KOPT-K1 (cell line): ENCODE results near the gene ZIM2.

Experiments
- H3K27ac ChIP-seq: fragments of 200-600 bp; sonication (generic); 2 replicates; pipeline ENCODE4 v1.5.1; 2016; ENCODE audit warnings: antibody characterized with exemption, mild to moderate bottlenecking, low read depth, low read length; ENCODE audit not compliant: poor library complexity, severe bottlenecking
- H3K36me3 ChIP-seq: fragments of 200-600 bp; sonication (generic); 2 replicates; pipeline ENCODE4 v1.5.1; 2017; ENCODE audit warnings: antibody characterized with exemption, mild to moderate bottlenecking, low read length, moderate library complexity; ENCODE audit not compliant: insufficient read depth
- H3K9me3 ChIP-seq: fragments of 200-600 bp; sonication (generic); 2 replicates; pipeline ENCODE4 v1.5.1; 2017; ENCODE audit warnings: antibody characterized with exemption, low read length, mild to moderate bottlenecking; ENCODE audit not compliant: insufficient read depth, poor library complexity, severe bottlenecking

ZIM2 gene

DNA sequence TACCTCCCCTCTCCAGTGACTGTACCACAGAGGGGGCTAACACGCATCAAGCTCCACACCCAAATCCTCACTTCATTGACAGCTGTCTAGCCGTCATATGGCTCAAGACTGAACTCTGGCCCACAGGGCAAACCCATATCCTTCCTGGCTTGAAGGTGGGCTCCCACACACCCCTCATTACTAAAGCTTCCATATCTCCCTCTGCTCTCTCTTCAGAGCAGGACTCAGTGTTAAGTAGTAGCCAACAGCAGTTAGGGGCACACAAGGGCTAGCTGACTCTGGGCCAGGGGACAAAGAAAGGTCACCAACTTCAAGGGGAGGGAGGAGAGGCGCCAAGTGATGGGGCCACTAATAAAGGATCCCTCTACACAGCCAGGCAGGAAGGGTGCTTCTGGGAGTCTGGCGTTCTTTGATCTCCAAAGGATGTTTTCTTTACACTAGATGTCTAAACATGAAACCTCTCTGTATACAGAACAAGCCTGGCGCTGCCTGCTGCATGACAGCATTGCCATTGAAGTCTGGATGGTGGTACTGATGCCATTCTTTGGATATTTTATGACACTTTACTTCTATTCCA lies 8.1 kb downstream of the ZIM2 start:
- Histone ChIP-seq H3K27ac (no peak overlapping the region), H3K36me3 (no peaks in the 10 kb centered on the region), H3K9me3 (peaks cover 5% of the 10 kb centered on the region)

DNA sequence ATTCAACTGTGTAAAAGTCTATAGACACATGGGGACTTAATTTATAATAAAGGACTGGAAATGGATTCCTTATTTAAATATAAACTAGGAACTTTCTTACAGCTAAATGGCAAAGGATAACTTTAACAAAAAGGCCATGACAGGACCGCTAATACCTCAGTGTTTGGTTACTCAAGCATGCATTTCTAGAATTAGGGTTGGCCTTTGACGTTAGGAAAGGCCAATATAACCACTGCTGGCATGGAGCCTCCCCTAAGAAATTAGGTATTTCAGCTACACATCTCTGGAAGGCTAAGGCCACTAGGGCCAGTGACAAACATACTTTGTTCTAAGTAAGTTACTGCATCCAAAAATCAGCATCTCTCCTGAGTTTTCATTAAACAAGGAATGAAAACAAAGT lies 9.3 kb downstream of the ZIM2 start:
- Histone ChIP-seq H3K36me3 (no peaks in the 10 kb centered on the region), H3K9me3 (no peaks in the 10 kb centered on the region), H3K27ac (no peak overlapping the region)

DNA sequence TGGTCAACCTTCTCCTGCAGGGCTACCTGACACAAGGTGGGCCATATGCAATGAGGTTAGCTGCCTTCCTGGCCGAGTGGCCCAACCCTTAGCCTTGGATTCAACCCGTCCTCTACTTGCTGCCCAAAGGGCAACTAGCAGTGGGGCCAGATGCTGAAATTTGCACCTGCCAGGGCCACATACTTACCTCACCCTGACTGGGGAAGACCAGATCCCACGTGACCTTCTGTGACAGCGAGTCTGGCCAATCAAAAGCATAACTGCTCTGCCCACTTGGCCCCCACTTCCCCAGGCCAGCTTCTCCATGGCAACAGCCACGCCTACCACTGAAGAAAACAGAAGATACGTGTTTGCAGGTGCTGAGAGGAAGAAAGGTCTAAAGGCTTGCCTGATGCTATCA lies 10.9 kb downstream of the ZIM2 start:
- Histone ChIP-seq H3K9me3 (no peaks in the 10 kb centered on the region), H3K27ac (no peak overlapping the region), H3K36me3 (no peaks in the 10 kb centered on the region)

DNA sequence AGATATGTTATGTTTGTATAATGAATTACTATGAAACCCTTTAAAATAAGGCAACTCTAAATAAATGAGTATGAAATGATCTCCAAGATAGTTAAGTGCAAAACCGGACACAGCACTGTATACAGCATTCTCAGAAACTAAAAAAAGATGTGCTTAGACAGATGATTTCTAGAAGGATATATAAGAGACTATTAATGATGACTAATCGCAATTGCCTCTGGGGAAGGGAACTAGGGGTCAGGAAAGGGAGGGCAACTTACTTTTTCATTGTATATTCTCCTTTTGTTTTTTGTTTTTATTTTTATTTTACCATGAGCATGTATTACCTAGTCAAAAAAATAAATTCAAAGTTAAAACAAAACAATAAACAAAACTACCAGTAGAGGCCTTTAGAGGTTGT lies 12.8 kb downstream of the ZIM2 start:
- no peaks in the 10 kb centered on the region for H3K36me3 ChIP-seq
- peaks cover 2% of the 10 kb centered on the region for H3K9me3 ChIP-seq
- no peak overlapping the region for H3K27ac ChIP-seq

DNA sequence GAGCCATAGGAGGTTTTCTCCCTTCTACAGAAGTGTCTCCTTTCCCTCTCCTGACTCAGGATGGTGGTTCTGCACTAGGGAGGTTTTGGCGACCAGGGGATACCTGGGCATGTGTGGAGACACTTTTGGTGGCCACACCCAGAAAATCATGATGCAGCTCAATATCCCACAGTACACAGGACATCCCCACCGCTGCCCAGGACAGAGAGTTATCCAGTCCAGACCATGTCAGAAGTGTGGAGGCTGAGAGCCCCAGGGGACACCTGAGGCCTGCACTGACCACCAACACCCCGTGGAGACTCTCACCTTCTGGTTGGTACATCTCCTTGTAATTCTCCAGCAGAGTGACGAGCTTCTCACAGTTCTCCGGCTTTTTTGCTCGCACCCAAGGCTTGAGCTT lies 16.6 kb downstream of the ZIM2 start:
- H3K9me3 ChIP-seq, result peaks cover 4% of the 10 kb centered on the region
- H3K36me3 ChIP-seq, result no peaks in the 10 kb centered on the region
- no peak overlapping the region for H3K27ac ChIP-seq

DNA sequence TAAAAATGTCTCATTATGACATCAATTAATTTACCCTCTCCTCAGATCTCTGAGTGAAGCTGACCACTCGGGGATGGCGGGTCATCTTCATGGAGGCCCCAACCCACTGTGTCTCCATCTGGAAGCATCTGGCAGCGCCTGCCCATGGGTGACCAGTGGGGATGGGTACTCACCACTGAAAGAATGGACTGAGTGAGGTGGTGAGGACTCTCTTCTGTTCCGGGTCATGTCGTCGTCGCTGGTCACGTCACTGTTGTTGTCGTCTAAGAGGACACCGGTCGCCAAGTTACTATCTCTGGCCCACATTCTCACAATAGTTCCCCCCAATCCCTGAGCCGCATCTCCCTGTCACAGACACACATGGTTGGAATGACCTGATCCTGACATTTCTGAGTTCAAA lies 17.1 kb downstream of the ZIM2 start:
- Histone ChIP-seq H3K36me3 (no peaks in the 10 kb centered on the region), H3K27ac (no peak overlapping the region), H3K9me3 (peaks cover 4% of the 10 kb centered on the region)

DNA sequence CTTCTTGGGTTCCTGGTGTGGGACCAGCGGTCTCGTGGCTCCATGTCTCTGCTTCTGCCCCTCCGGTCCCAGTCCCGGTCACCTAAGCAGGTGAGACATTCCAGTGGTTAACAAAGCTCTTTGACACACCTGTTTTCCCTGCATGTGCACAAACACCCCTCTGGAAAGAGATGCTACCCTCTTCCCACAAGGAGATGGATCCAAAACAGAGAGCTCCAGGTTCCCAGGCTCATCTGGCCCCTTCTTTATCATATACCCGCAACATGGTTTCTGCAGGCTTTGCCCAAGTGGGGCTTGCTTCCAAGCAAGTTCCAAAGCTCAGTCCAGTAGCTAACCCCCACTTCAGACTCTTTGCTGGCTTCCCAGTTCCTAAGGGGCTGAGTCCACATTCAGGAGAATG lies 17.8 kb downstream of the ZIM2 start:
- Histone ChIP-seq H3K36me3 (no peaks in the 10 kb centered on the region), H3K9me3 (peaks cover 4% of the 10 kb centered on the region), H3K27ac (no peak overlapping the region)

DNA sequence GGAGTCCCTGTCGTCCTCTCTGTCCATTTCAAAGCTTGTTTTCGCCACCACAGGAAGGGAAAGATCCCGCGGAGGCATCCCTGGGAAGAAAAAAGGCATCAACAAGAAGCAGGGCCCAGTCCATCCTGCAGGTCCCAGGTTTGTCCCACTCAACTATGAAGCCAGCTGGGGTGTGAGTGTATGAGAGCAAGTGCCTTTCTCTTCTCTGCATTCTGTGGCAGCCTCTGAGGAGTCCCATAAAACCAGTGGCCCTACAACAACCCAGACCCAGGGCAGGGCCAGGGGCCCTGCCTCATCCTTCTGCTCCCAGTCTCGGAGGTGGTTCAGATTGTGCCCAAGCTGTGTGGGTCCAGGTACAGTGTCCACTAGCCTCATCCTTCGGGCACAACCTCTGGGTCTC lies 18.9 kb downstream of the ZIM2 start:
- Histone ChIP-seq H3K27ac (no peak overlapping the region), H3K9me3 (peaks cover 4% of the 10 kb centered on the region), H3K36me3 (no peaks in the 10 kb centered on the region)

DNA sequence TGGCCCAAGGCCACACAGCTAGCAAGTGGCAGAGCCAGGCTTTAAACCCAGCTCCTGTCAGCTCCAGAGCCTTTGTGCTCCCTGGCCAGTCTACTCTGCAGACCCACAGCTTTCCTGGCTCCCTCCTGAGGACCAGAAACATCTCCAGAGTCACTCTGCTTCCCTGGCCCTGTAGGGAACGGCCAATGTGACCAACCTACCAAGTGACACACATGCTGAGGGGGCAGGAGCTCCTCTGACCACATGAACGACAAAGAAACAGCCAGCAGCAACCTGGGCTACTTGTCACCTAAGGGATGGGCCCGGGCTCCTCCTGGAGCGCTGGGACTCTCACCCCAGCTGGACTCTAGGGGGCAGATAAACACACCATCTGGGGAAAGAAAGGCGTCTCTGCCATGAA lies 19.3 kb downstream of the ZIM2 start:
- Histone ChIP-seq H3K9me3 (peaks cover 4% of the 10 kb centered on the region), H3K36me3 (no peaks in the 10 kb centered on the region), H3K27ac (no peak overlapping the region)

DNA sequence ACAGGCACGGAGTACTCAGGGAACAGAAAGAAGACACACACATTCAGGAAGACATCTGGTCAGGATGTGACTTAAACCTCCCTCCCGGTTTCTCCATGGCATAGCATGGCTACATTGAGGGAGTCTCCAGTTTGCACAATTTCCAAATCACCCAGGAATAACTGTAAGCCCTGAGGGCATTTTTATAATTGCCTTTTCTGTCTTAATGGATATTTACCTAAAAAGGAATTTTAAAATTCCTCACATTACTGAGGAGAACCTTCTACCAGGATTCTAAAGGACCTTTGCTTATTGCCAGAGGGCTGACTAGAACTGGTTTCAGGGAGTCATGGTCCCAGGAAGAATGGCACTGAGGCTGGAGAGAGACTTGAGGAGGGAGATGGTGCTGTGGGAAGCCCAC lies 21.4 kb downstream of the ZIM2 start:
- no peak overlapping the region for H3K27ac ChIP-seq
- H3K36me3 ChIP-seq, result no peaks in the 10 kb centered on the region
- peaks cover 4% of the 10 kb centered on the region for H3K9me3 ChIP-seq

DNA sequence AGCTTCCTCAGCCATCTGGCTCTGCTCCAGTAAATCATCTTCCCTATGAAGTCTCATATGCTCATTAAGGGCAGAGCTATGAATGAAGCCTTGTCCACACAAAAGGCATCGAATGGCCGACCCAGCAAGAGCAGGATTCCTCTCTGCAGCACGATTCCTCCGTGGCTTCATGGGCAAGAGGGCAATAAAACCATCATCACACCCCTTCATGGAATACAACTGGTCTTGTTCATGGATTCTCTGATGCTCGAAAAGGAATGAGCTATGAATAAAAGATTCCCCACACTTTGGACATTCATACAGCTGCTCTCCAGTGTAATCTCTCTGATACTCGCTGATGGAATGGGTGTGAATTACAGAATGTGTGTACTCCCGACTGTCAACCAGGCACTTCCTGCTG lies 25.9 kb downstream of the ZIM2 start:
- Histone ChIP-seq H3K27ac (no peak overlapping the region), H3K9me3 (no peaks in the 10 kb centered on the region), H3K36me3 (no peaks in the 10 kb centered on the region)

DNA sequence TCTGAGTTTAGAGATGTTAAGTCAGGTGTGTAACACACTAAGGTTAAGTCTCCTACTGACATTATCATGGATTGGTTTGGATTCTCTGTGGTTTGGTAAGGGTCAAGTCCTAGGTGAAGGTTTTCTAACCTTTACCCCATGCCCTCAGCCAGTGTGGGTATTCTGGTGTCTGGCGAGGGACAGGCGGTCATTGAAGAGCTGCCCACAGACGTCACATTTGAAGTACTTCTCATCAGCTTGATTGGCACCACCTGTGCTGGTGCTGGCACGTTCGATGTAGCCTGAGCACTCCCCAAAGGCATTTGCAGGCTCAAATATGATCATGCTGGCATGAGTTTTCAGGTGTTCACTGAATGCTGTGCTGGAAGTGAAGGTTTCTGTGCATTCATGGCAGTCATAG lies 27.0 kb downstream of the ZIM2 start:
- Histone ChIP-seq H3K9me3 (no peaks in the 10 kb centered on the region), H3K36me3 (no peaks in the 10 kb centered on the region), H3K27ac (no peak overlapping the region)

DNA sequence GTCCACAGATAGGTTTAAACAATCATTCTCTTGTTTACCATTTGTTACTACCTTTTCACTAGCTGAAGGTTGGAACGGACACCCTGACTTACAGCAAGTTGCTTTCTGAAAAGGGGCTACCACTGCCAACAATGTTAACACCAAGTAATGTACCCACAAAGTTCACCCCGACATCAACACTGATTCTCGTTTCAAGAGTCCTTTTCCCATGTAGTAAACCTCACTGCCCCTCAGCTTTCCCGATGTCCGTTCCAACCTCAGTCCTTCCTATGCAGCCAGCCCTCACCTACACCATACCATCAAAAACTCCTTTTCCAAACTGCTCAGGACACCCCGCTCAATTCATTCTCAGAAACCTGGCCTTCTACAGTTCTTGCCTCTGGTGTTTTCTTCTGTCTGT lies 29.0 kb downstream of the ZIM2 start:
- no peaks in the 10 kb centered on the region for H3K36me3 ChIP-seq
- H3K27ac ChIP-seq, result no peak overlapping the region
- peaks cover 8% of the 10 kb centered on the region for H3K9me3 ChIP-seq

DNA sequence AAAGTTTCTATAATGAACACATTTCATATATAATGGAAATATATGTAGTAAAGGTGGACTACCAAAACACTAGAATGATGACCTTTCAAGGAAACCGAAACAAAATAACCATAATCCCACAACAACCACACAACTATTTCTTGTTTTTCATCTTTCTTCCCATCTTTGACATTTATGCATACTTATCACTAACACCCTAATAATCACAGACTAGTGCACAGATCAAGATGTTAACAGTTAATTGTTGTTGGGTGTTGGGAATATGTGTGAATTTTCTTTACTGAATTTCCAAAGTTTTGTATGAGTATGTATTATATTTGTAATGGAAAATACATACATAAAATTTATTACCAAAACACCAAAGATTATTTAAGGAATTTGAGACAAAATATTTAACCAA lies 30.3 kb downstream of the ZIM2 start:
- Histone ChIP-seq H3K36me3 (no peaks in the 10 kb centered on the region), H3K27ac (no peak overlapping the region), H3K9me3 (peaks cover 12% of the 10 kb centered on the region)

DNA sequence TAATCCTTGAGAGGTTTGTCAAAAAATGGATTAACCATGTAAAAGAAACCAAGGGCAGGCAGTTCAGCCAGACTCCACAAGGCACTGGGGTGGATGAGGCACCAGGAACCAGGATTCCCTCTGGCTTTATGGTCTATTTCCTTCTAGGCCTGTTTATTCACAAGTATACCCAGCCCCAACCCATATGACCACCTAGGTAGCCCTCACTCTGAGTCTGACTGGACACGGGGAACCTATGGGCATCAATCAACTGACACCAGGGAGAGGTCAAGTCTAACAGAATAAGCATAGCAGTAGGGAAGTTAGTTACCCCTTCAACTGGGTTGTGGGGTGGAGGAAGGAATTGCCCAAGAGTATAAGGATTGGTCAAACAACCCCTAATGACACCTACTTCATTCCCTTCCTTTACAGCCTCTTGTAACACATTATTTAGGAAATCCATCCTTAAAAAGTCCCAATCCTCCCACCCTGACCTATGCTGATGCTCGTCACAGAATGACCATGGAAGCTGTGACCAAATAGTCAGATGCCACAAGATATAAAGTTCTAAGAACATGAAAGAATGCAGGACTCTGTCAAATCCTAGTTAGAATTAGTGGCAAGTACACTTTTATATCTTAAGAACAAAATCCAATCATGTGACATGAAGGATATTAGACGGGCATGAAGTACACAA lies 31.7 kb downstream of the ZIM2 start:
- H3K9me3 ChIP-seq, result peaks cover 18% of the 10 kb centered on the region
- no peak overlapping the region for H3K27ac ChIP-seq
- no peaks in the 10 kb centered on the region for H3K36me3 ChIP-seq

DNA sequence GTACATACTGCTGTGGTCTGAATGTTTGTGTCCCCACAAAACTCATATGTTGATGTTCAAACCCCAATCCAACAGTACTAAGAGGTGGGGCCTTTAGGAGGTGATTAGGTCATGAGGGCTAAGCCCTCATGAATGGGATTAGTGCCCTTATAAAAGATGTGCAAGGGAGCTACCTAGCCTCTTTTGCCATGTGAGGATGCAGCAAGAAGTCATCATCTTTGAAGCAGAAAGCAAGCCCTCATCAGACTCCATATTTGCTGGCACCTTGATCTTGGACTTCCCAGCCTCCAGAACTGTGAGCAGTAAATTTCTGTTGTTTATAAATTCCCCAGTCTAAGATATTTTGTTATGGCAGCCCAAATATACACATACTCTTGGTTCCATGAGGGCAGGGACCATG lies 33.9 kb downstream of the ZIM2 start:
- Histone ChIP-seq H3K9me3 (peaks cover 37% of the 10 kb centered on the region), H3K27ac (no peak overlapping the region), H3K36me3 (no peaks in the 10 kb centered on the region)
